ENCODE measurements around the gene SNAI1.

SNAI1 gene

DNA sequence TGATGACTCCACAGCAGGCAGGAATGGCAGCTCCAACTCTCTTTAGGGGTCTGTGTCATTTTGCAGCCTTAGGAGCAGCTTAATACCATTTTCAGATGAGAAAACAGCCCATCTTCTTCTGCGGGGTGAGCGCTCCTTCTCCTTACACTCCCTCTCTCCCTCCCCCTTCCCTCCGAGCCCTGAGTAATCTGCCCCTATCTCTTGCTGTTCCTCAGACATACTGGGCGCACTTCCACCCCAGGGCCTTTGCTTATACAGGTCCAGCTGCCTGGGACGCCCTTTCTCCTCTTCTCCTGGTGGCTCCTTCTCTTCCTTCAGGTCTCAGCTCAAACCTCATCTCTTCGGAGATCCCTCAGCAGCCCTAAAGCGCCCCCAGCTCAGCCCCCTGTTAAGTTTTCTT lies 54.8 kb downstream of the SNAI1 start:
- no peak for DNase-seq (ENCODE audit: low spot score)

DNA sequence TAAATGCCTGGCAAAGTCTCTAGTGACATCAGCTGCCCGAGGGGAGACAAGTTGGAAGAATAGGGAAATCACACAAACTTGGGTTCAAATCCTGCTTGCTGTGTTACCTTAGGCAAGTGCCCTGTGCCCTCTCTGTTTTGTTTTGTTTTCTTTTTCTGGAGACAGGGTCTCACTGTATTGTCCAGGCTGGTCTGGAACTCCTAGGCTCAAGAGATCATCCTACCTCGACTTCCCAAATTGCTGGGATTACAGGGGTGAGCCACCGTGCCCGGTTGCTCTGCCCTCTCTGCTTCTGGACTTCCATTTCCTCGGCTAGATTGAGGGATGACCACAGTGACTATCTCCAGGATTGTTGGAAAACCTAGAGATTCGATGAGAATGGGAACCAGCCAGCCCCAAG lies 55.4 kb downstream of the SNAI1 start:
- no peak for DNase-seq (ENCODE audit: low spot score)

Measured in hematopoietic multipotent progenitor cell treated with erythropoietin and hydrocortisone succinate and interleukin-3 and kit ligand, for 15 days (in vitro differentiated cells).